B cell (primary cell): ENCODE results near the gene BBS1. TPM values are rescaled to one million over a fixed set of nuclear protein-coding genes. Genes with fewer than 3 reads are reported as not detected.

Source experiments
- ATAC-seq: fragments of 200-7000 bp; cut with Tn5 transposase; one replicate; pipeline ENCODE4 v1.10.0; 2021; ENCODE audit warnings: low read depth, mild to moderate bottlenecking, moderate number of reproducible peaks, moderate library complexity
- CTCF ChIA-PET: fragments of 350-600 bp; sonication (Branson Sonifier 250); formaldehyde crosslinking; loops from one replicate; lab custom pipeline; 2021; ENCODE audit warnings: antibody characterized with exemption, inconsistent platforms; lab: Charles Lee
- POLR2A ChIA-PET: fragments of 350-600 bp; sonication (Branson Sonifier 250); formaldehyde crosslinking; loops from one replicate; lab custom pipeline; 2021; ENCODE audit warnings: antibody characterized with exemption; lab: Charles Lee
- DNase-seq: peaks from one replicate; pipeline ENCODE4 v3.0.0; 2013
- H2AFZ ChIP-seq: 2 replicates; pipeline ENCODE4 v1.6.1; 2012; ENCODE audit warnings: mild to moderate bottlenecking, low read depth, low read length; ENCODE audit not compliant: insufficient read depth, poor library complexity, severe bottlenecking
- H3K27ac ChIP-seq, 2 donors: 1 replicate in 1 of 2; 2 replicates in 1 of 2; pipeline ENCODE4 v1.5.1; 2012 to 2013; ENCODE audit warnings: low read length in 2 of 2, mild to moderate bottlenecking in 2 of 2, moderate library complexity in 1 of 2
- H3K27me3 ChIP-seq, 4 experiments: fragments of 200-600 bp in 1 of 4; sonication (generic) in 1 of 4; replicated peaks in 1 of 4; 1 replicate in 2 of 4; 2 replicates in 2 of 4; pipeline versions ENCODE4 v1.6.1 to v1.7.0; 2013 to 2016; ENCODE audit warnings: low read length in 3 of 4, mild to moderate bottlenecking in 2 of 4, mixed read lengths in 1 of 4, moderate library complexity in 1 of 4; ENCODE audit not compliant: insufficient read depth in 4 of 4, control insufficient read depth in 3 of 4; ENCODE audit errors: control extremely low read depth in 1 of 4
- H3K36me3 ChIP-seq, 2 experiments: replicated peaks in 1 of 2; 1 replicate in 1 of 2; 2 replicates in 1 of 2; pipeline versions ENCODE4 v1.6.1 to v1.7.1; 2013; ENCODE audit warnings: low read length in 1 of 2; ENCODE audit not compliant: insufficient read depth in 2 of 2, control insufficient read depth in 1 of 2; ENCODE audit errors: control extremely low read depth in 1 of 2, extremely low read depth in 1 of 2
- H3K4me1 ChIP-seq, 2 donors: fragments of 200-600 bp in 1 of 2; sonication (generic) in 1 of 2; 1 replicate in 1 of 2; 2 replicates in 1 of 2; pipeline versions ENCODE4 v1.5.1 to v1.6.1; 2013 to 2017; ENCODE audit warnings: low read length in 2 of 2; ENCODE audit not compliant: control insufficient read depth in 2 of 2, insufficient read depth in 2 of 2
- H3K4me2 ChIP-seq: replicated peaks from 2 replicates; pipeline ENCODE3; 2012; ENCODE audit warnings: mild to moderate bottlenecking, low read depth, low read length; ENCODE audit not compliant: poor library complexity, severe bottlenecking
- H3K4me3 ChIP-seq, 5 experiments: fragments of 200-600 bp in 1 of 5; sonication (generic) in 1 of 5; 1 replicate in 3 of 5; 2 replicates in 2 of 5; pipeline versions ENCODE4 v1.5.1 to v1.7.0; 2011 to 2016; ENCODE audit warnings: low read length in 4 of 5, mild to moderate bottlenecking in 4 of 5, low read depth in 2 of 5, control low read depth in 1 of 5, moderate library complexity in 1 of 5; ENCODE audit not compliant: insufficient read depth in 1 of 5; ENCODE audit errors: control extremely low read depth in 1 of 5, extremely low read depth in 1 of 5
- H3K79me2 ChIP-seq: fragments of 200-600 bp; sonication (generic); one replicate; pipeline ENCODE4 v1.6.0; 2016; ENCODE audit warnings: low read length; ENCODE audit not compliant: control insufficient read depth, insufficient read depth
- H3K9ac ChIP-seq: fragments of 200-600 bp; sonication (generic); 2 replicates; pipeline ENCODE4 v1.6.1; 2017; ENCODE audit warnings: mild to moderate bottlenecking, low read length, moderate library complexity
- H3K9me3 ChIP-seq, 3 donors: one replicate each; pipeline versions ENCODE4 v1.6.1 to v1.7.1; 2013; ENCODE audit warnings: low read length in 2 of 3; ENCODE audit not compliant: control insufficient read depth in 2 of 3, insufficient read depth in 1 of 3; ENCODE audit errors: control extremely low read depth in 1 of 3
- H4K20me1 ChIP-seq: 2 replicates; pipeline ENCODE4 v1.6.0; 2012; ENCODE audit warnings: mild to moderate bottlenecking, low read length; ENCODE audit not compliant: insufficient read depth, control insufficient read depth, poor library complexity, severe bottlenecking
- H3K27ac Mint-ChIP-seq: one replicate; pipeline ENCODE4 v1.8.0; 2021; ENCODE audit warnings: mixed read lengths
- H3K27me3 Mint-ChIP-seq: one replicate; pipeline ENCODE4 v1.8.0; 2021; ENCODE audit warnings: mixed read lengths
- H3K4me1 Mint-ChIP-seq: one replicate; pipeline ENCODE4 v1.8.0; 2021; ENCODE audit warnings: mixed read lengths
- H3K4me3 Mint-ChIP-seq: one replicate; pipeline ENCODE4 v1.8.0; 2021; ENCODE audit warnings: mixed read lengths
- H3K9me3 Mint-ChIP-seq: one replicate; pipeline ENCODE4 v1.8.0; 2022; ENCODE audit warnings: mixed read lengths; ENCODE audit not compliant: insufficient read depth
- EZH2 ChIP-seq: IDR thresholded peaks from 2 replicates; pipeline ENCODE4 v1.6.1; 2012; ENCODE audit warnings: borderline replicate concordance, low read depth, mild to moderate bottlenecking, moderate library complexity, low read length; ENCODE audit not compliant: insufficient read depth, poor library complexity, severe bottlenecking
- WGBS: methylation state at CpG from one replicate; pipeline ENCODE4 v1.1.5; 2013; ENCODE audit warnings: missing lambda C conversion rate; ENCODE audit not compliant: insufficient coverage; 5-methylcytosine and 5-hydroxymethylcytosine counted together
- intact Hi-C: fragments of 100-400 bp; cut with micrococcal nuclease; formaldehyde crosslinking; loops from one replicate; pipeline ENCODE4 v1.10.0; 2022
- polyA plus RNA-seq: library from polyadenylated mRNA; depleted of rRNA; stranded (reverse); fragments of >200 nt; gene quantifications from 2 replicates; pipeline ENCODE4 v1.2.3, GENCODE V29; 2012
- total RNA-seq, 2 donors: library from RNA; stranded (reverse); fragments of 120-200 nt in 1 of 2; gene quantifications; 1 replicate in 1 of 2; 2 replicates in 1 of 2; pipeline versions ENCODE4 v1.2.3 to v1.2.4, GENCODE V29; 2013 to 2022
- TF ChIP-seq, protein P1 (sequence below): fragments of 200-600 bp; IDR thresholded peaks from one replicate; pipeline ENCODE4 v1.8.0; 2022; ENCODE audit warnings: antibody characterized with exemption, mild to moderate bottlenecking

BBS1 gene
- total and polyA plus RNA-seq, 2 donors (not counting 1 experiment from before 2014, with no cell fraction given), result 20.4 to 52.5 TPM

- Mint-ChIP-seq H3K9me3 (no peaks in the 10 kb centered on the region), H3K27me3 (no peaks in the 10 kb centered on the region), H3K4me1 (no peaks in the 10 kb centered on the region), H3K27ac (no peak overlapping the region), H3K4me3 (no peak overlapping the region)
- TF ChIP-seq EZH2, result no peak
- TF ChIP-seq, protein P1, sequence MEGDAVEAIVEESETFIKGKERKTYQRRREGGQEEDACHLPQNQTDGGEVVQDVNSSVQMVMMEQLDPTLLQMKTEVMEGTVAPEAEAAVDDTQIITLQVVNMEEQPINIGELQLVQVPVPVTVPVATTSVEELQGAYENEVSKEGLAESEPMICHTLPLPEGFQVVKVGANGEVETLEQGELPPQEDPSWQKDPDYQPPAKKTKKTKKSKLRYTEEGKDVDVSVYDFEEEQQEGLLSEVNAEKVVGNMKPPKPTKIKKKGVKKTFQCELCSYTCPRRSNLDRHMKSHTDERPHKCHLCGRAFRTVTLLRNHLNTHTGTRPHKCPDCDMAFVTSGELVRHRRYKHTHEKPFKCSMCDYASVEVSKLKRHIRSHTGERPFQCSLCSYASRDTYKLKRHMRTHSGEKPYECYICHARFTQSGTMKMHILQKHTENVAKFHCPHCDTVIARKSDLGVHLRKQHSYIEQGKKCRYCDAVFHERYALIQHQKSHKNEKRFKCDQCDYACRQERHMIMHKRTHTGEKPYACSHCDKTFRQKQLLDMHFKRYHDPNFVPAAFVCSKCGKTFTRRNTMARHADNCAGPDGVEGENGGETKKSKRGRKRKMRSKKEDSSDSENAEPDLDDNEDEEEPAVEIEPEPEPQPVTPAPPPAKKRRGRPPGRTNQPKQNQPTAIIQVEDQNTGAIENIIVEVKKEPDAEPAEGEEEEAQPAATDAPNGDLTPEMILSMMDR, result no peak
- no peaks in the 10 kb centered on the region for H3K4me1 ChIP-seq
- H3K27me3 ChIP-seq, result no peaks in the 10 kb centered on the region
- ATAC-seq (no peak), DNase-seq (no peak)
- no peaks in the 10 kb centered on the region for H3K79me2 ChIP-seq
- 89% methylated on average over 10 of the region's 10 CpGs for WGBS
- H2AFZ ChIP-seq, result no peak overlapping the region
- intact Hi-C loops, result no loop called here
- ChIA-PET POLR2A (interaction anchor here (0.6 kb wide), 1 partner anchor 559 kb away, joined by 3 read pairs; no protein-coding TSS in a partner anchor), CTCF (interaction anchor here (0.8 to 1.0 kb wide), 3 partner anchors 85 to 168 kb away, joined by 3 to 4 read pairs (median 3); no protein-coding TSS in a partner anchor)
- no peak overlapping the region for H3K4me3 ChIP-seq
- H3K9ac ChIP-seq, result no peak overlapping the region
- no peaks in the 10 kb centered on the region for H3K9me3 ChIP-seq
- no peaks in the 10 kb centered on the region for H4K20me1 ChIP-seq
- H3K27ac ChIP-seq, result no peak overlapping the region
- H3K36me3 ChIP-seq, result peaks cover 0 to 55% of the 10 kb centered on the region in 2 experiments
- H3K4me2 ChIP-seq, result no peak overlapping the region
Measured at GRCh38 chr11:66492161-66492865, 18.1 kb upstream of the BBS1 start.

GRCh38 chr11:66493130-66493529 lies 17.3 kb upstream of the BBS1 start:
- Histone ChIP-seq H3K9me3 (no peaks in the 10 kb centered on the region), H2AFZ (no peak overlapping the region), H3K9ac (no peak overlapping the region), H4K20me1 (no peaks in the 10 kb centered on the region), H3K4me1 (no peaks in the 10 kb centered on the region), H3K79me2 (no peaks in the 10 kb centered on the region), H3K27ac (no peak overlapping the region), H3K4me3 (no peak overlapping the region), H3K36me3 (peaks cover 0 to 49% of the 10 kb centered on the region in 2 experiments), H3K4me2 (no peak overlapping the region), H3K27me3 (no peaks in the 10 kb centered on the region)
- Mint-ChIP-seq H3K27ac (no peak overlapping the region), H3K4me3 (no peak overlapping the region), H3K27me3 (no peaks in the 10 kb centered on the region), H3K4me1 (no peaks in the 10 kb centered on the region), H3K9me3 (no peaks in the 10 kb centered on the region)
- CTCF ChIA-PET, result interaction anchor here (1.3 kb wide), 1 partner anchor 13 kb away, joined by 3 read pairs; the partner anchor contains the start of gene DPP3
- POLR2A ChIA-PET, result interaction anchor here (0.6 kb wide), 1 partner anchor 1627 kb away, joined by 4 read pairs; no protein-coding TSS in a partner anchor
- TF ChIP-seq, protein P1, result no peak
- no peak for TF ChIP-seq EZH2
- DNase-seq (no peak), ATAC-seq (no peak)
- 92% methylated on average over 10 of the region's 10 CpGs for WGBS
- intact Hi-C loops, result no loop called here
